Stimulated activated naive CD4-positive, alpha-beta T cell treated with Interleukin-2 at 50 U/mL for 16 hours (primary cell): Measurements from ENCODE around the gene FBXW7.

Experiments
- DNase-seq: peaks from one replicate; lab custom pipeline; 2025; lab: John Stamatoyannopoulos, UW

Gene FBXW7

DNA sequence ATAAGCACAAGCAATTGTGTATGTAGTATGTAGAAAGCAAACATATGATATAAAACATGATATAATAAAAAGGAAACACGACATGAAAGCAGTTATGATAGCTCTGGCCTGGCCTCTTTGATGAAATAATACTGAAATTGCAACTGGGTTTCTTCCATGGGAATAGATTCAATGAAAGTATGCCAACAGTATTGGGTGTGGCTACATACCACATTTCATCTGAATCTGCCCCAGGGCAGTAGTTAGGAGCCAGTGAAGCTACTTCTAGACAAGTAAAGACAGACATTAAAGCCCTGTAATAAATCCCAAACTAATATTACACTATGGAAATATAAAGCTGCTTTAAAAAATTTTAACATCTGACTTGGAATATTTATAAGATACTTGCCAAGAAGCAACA, 207.3 kb downstream of the FBXW7 start:
- no peak for DNase-seq

DNA sequence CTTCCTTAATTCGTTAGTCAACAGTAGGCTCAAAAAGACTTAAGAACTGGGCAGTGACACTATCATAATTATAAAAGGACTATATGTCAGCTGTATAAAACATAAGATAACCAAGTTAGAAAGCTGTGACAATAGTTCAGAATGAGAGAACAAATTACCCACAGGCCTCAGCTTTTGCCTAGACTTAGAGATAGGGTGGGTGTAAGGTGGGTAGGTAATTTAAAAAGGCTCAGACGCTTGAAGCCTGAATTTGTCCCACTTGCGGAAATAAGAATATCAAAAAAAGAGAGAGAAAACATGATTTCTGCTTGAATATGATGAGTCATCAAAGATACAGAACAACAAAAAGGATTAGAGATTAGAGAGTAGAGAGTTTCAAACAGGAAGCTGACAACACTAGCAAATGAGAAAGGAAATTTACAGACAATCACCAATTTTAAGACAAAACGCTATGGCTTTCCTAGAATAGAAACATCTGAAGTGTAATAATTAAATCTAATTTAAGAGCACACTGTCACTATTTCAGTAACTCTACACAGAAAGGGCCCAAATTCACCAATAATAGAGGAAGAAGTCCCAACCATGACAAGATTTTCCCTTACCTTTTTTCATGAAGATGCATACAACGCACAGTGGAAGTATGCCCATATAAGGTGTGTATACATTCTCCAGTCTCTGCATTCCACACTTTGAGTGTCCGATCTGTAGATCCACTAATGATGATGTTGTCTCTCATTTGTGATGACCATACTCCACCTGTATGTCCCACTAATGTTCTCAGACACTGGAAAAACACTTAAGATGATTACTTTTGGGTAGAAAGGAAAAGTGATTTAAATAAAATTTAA, 208.1 kb downstream of the FBXW7 start:
- DNase-seq: no peak

DNA sequence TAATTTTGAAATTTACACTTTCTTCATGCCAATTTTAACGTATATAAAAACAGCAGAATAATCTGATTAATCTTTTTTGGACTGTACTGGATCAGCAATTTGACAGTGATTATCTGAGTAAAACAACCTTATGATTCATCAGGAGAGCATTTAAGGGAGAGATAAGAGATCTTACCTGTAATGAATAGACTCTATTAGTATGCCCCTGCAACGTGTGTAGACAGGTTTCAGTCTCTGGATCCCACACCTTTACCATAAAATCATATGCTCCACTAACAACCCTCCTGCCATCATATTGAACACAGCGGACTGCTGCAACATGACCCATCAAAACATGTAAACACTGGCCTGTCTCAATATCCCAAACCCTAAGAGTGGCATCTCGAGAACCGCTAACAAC, 210.1 kb downstream of the FBXW7 start:
- no peak for DNase-seq

DNA sequence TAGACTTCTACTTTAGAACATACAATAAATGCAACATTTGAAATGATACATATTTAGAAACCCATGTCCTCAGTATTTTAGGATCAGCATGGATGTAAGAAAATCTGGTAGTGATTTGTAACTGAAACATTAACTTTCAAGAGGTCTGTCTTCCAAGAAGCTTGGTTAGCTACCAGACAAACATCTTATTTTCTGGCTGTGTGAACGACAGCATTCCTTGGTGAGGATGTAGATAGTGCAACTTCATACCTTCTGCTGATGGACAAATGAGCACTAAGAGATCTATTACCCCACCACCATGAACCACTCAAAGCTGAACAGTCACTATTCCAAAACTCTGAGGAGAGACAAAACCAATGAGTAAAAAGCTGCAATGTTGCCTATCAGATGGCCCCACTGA, 212.7 kb downstream of the FBXW7 start:
- DNase-seq: no peak

DNA sequence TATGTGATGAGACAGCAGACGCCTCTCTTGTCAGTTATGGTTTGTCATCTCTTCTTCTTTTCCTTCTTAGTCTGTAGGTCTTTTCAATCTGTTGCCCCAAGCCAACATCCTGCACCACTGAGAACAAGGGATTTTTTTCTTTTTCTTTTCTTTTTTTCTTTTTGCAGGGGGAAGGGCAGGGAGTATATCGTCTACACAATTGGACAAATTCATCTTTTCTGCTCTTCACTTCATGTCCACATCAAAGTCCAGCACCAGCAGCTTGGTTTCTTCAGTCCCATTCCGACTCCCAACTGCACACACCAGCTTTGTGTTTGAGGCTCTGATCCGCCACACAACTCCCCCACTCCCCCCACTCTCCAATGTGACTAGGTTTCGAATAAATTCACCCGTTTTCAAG, 213.2 kb downstream of the FBXW7 start:
- no peak for DNase-seq

DNA sequence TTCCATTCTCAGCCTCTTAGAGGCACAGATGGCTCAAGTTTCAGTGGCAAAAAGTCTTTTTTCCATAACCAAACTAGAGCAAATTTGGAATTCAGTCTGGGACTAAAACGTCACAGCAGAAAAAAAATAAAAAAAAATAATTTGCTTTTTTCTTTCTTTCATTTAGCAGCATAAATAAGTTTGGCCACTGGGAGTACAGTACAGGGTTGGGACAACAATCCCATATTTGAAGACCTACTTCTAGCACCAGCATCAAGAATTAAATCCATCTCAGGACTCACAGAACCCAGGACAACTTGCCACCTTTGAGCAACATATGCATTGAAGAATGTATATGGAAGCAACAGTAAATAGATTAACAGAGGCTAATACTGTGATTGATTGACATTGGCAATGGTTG, 214.0 kb downstream of the FBXW7 start:
- DNase-seq: no peak

DNA sequence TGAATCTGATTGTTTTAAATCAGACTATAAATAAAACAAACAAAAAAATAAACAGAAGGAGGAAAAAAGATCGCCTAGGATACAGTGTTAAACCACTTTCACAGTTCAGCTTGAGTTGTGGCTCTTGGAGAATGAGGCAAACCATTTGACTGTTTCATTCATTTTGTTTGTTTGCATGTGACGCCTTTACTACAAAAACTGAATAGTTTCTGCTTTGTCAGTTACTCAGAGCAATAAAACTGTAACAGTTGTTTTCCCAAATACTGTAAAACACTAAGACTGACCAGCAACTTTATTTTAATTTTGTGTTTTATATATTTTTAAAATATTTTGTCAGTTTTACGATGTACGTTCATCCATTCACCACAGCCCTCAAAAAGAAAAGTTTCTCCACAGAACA, 214.5 kb downstream of the FBXW7 start:
- no peak for DNase-seq

DNA sequence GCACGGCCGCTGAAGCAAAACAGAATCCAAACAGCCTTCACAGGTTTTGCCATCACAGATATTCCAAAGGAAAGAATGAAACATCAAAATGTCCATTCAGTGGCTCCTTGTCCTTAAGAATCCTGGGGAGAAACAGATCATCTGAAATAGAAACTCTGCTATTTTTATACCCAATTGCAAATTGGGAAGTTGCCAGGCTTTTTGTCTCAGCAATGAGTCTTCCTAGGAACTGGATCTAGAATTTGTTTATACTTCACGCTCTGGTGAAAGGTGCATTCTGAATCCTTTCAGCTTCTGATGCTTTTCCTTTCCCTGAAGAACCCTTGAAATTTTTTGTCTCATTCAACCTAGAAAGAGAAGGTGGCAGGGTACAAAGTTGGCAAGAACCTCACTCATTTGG, 218.9 kb downstream of the FBXW7 start:
- DNase-seq: no peak

DNA sequence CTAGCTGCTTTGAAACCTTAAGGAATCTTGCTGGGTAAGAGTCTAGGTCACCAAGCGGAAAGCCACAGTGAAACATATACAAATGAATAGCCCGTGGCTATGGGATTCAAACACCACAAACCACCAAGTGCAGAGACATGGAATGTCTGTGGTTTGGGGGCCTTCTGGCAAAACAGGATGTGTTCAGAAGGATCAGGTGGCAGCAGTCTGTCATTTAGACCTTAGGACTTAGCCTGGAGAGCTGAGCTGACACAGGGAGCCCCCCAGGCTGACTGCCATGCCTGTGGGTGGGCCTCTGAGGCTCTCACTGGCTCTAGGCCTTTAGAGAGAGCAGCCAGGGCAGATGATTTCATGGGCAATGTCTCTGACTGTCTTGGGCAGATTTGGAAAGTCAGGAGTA, 225.6 kb downstream of the FBXW7 start:
- no peak for DNase-seq

DNA sequence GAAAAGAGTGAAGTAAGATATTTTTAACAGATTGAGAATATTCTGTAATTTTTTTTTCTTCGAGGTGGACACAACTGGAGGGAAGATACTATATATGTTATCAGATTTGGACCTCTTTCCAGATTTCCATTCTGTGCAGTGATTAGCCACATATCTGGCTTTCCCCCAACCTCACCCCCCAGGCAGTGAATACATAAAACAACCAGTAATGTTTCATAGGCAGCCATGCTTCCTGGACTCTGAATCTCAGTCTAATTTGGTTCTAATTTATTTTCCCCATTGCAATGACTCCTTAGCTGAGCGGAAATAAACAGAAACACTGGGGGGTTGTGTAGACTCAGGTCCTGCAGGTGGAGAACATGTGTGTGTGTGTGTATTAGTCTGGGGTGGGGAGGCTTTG, 226.5 kb downstream of the FBXW7 start:
- no peak for DNase-seq

DNA sequence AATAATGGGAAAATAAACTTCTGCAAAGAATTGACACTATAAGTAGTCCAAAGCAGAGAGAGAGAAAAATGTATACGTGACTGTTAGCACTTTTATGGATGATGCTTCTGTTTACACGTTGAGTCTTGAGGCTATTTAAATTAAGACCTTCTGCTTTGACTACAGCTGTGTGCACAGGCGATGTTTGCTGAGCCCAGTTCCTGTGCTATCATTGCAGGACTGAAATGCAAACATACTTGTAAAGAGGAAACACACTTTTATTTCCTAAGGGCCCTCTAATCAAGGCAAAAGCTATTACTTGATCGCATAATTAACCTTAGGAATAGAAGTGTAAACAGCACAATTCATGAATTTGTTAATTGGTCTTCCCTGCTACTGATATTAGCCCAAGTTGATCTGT, 226.9 kb downstream of the FBXW7 start:
- DNase-seq: no peak

DNA sequence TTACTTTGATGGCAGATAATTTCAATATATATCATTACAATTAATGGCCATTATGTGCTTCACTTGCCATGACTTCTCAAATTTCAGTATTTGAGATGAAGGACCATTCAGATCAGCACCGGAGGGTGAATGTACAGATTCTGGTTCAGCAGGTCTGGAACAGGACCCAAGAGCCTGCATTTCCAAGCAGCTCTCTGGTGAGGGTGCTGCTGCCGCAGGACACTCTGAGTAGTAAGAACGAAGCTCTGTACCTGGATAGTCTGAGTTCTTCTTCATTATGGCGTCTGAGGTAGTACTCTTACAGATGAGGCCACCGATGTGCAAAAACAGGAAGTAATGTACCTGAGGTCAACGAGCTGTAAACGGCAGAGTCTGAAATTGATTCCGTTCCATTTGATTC, 228.2 kb downstream of the FBXW7 start:
- no peak for DNase-seq

DNA sequence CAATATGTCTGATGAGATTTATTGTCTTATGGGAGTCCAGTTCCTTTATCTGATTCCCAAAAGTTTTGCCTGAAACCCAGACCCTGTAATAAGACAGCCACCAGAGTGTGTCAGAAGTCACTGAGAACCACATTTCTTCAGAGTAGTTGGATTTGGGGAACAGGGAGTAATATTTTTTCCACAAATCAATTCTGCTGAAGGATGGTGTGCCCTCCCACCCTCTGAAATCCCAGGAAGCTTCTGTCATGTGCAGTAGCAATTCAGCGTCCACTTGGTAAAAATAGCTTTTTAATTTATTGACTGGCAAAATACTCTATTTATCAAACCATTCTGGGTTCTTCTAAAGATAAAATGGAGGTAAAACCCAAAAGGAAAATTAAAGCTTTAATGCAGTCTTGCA, 229.4 kb downstream of the FBXW7 start:
- no peak for DNase-seq

DNA sequence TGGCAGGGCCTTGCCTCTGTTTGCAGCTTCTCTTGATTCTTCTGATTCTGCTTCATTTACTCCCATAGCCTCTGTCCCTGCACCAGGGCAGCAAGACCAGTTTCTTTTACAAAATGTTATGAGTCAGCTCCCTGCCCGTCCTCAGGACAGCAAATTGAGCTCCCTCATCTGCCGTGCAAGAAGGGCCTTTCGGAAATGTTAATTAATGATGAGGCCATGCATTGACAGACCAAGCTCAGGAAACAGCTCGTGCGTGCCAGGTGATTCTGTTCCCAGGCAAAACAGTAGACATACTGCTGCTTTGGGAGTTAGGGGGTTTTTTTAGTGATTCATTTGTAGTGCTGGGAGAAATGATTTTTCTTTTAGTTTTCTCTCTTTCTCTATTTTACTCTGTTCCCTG, 231.7 kb downstream of the FBXW7 start:
- DNase-seq: no peak

DNA sequence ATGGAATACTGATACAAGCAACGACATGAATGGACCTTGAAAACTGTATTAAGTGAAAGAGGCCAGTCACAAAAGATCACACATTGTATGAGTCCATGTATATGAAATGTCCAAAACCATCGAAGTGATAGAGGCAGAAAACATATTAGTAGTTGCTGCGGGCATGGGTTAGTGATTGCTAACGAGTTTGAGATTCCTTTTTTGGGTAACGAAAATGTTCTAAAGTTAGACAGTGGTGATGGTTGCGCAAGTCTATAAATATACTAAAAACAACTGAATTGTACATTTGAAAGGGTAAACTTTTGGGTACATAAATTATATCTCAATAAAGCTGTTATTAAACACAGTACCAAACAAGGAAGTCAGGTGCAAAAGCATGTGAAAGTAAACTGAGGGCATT, 234.5 kb downstream of the FBXW7 start:
- DNase-seq: no peak

DNA sequence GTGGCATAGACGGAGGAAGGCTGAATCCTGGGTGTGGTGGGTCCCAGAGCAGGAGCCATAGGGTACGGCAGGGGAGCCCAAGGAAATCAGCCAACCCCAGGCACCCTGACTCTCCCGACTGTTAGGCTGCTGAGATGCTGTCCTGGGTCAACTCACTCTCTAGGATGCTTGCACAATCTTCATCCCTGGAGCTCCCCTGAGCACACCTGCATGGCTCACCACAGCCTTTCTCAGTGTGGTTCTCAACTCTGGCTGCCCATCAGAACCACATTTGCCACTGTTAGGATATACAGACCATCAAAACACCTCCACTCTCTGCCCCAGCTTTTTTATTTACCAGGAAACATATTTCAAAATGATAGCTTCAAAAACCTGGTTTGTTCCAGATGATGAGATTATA, 236.3 kb downstream of the FBXW7 start:
- no peak for DNase-seq

DNA sequence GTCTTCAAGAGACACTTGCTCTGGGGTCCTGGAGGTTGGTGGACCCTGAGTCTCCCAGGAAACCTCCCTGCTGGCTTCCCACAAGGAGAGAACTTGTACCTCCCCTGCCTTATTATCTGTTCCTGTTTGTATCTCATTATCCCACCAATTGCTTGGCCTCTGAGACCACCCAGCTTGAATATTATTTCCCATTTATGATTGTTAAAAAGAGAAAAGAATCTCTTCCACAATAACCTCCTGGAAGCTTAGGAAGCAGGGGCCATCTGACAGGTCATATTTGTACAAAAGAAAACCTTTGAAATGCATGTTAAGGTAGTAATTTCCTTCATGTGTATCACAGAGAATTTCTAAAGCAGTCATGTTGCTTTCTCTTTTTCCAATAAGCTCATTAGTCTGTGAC, 239.5 kb downstream of the FBXW7 start:
- DNase-seq: no peak

DNA sequence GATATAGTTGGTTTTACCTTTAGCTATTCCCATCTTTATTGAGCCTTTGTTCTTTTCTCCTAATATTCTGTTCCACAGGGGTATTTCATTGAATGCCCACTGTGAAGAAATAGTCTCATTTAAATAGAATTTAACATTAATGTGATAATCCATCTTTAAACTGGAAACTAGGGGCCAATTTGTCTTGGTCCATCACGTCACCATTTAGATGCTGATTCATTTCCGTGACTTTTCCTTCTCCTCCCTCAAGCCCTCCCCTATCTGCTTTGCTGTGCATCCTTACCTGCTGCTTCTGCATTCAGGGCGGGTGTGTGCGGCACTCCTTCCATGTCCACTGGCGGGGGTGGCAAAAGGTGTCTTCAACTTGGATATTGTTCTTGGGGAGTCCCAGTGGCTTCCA, 241.1 kb downstream of the FBXW7 start:
- no peak for DNase-seq

DNA sequence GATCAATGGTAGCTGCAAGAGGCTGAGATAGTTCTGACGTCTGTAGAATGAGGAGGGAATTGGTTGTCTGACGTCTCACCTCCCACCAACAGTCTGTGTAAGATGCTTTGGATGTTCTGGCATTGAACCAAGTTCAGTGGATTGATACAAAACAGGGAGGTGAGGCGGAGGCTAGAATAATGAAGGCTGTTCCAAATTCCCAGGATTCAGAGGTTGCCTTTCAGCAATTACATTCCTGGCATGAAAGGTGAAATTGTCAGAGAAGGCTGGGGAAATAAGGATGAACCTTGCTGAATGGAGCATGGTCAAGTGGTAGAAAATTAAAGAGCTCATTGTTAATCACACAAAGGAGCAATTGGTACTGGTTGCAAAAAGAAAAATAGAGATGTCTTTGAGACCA, 241.6 kb downstream of the FBXW7 start:
- DNase-seq: no peak

DNA sequence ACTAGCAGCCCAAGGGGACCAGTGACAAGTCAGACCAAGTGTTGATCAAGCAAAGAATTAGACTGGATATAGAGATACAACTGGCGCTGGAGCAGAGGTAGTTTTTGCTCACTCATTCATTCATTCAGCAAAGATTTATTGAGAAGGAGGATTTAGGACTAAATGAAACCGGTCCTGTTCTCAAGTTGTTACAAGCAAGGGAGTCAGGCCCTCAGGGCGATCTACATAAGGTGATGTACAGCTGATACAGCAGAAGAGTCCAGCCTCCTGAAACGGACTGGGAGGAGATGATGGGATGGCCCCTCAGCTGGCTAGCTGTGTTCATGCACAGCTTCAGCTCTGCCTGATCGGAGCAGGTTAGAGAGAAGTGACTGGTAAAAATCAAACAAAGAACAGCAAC, 242.4 kb downstream of the FBXW7 start:
- no peak for DNase-seq

DNA sequence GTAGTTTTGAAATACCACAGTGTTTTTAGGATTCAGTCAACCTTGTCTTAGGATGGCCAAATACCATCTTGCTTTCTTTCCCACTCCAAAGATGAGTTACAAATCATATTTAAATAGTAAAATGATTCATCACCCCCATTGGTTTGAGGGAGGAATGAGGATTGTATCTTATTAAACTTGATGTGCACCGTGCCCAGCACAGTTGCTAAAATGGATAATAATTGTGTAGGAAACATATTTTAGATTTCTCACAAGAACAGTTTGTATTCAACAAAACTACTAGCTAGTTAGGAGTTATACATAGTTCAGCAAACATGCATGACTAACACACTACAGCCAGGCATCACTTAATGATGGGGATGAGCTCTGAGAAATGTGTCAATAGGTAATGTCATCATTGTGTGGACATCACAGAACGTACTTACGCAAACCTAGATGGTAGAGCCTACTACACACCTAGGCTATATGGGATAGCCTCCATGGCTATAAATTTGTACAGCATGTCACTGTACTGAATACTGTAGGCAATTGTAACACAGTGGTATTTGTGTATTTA, 245.4 kb downstream of the FBXW7 start:
- no peak for DNase-seq

DNA sequence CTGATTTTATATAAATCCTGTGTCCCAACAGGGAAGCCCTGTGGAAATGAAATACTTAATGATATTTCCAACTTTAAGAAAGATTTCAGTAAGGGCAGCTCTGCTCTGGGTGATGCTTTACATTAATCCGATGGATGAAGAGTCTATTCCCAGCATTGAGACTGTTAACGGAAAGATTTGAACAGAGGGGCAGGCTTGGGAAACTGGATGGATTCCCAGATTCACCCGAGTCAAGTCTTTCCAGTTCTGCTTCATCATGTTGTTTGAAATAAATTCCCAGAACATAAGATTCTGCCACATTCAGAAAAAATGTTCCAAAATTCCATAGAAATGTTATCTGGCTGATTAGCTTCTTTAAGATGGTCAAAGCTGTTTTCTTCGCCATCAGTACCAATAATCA, 246.0 kb downstream of the FBXW7 start:
- no peak for DNase-seq

DNA sequence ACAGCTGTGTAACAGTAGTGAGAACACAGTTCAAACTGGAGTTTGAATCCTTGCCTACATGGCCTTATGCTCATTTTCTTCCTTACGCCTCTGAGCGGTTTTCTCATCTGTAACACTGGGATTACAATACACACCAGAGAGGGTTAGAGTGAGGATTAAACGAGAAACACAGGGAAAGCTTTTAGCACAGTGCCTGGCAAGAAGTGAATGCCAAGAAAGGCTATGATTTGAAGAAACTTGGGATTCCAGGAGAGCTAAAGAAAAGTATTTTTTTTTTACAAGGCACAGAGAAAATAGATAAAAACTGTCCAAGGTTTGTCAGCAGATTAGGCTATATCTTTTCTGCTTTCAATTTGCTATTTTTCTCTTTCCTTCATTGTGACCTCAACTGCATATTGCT, 246.4 kb downstream of the FBXW7 start:
- no peak for DNase-seq

DNA sequence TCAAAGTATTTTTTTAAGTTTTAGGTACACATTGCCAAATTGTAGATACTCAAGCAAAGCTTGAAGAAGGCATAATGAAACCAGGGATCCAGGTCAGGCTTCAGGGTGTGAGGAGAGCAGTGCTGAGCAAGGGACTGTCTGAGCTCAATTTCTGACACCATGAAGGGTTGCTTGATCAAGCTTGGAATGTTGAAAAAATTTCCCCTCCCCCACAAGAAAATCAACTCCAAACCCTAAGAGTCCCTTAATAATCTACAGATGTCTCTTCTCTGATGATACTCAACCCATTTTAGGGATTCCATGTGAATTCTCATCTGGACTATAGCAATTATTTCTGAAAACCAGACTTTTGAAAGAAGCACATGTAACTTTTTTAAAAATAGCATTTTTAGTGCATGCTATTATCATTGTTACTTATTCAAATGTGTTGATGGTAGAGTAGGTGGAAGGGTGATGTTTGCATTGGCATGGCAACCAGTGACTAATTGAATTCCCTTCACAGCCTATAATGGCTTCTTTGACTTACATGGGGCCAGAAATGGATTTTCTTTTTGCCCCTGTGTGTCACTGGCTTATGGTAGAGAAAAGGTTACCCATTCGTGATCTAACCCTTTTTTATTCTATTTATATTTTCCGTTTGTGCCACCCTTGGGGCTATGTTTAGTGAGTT, 252.0 kb downstream of the FBXW7 start:
- DNase-seq: no peak
